Measurements from ENCODE around the gene SYNGR3. TPM values are rescaled to one million over a fixed set of nuclear protein-coding genes. Genes with fewer than 3 reads are reported as not detected.

The SYNGR3 gene
- total RNA-seq, 1 experiment from 2014 or later: 15.2 TPM

- POLR2A ChIA-PET: interaction anchor here (0.6 kb wide), 1 partner anchor 148 kb away, joined by 4 read pairs; no protein-coding TSS in a partner anchor
- Histone ChIP-seq H3K4me1 (ENCODE audit: control insufficient read depth, insufficient read depth, low read length) (peaks cover 57% of the 10 kb centered on the region), H3K27me3 (ENCODE audit: control insufficient read depth, insufficient read depth, low read length) (no peaks in the 10 kb centered on the region), H3K4me3 (ENCODE audit: low read depth in 2 of 2, low read length in 2 of 2) (peak within 1 kb of the TSS; percentile 54 to 59), H3K36me3 (ENCODE audit: control insufficient read depth, insufficient read depth, low read length) (no peaks in the 10 kb centered on the region), H3K9me3 (ENCODE audit: control insufficient read depth, insufficient read depth, low read depth, low read length) (no peaks in the 10 kb centered on the region), H3K27ac (ENCODE audit: low read length) (peak within 1 kb of the TSS; percentile 77)
- no peak for DNase-seq (ENCODE audit: low read depth, low spot score)
- TF ChIP-seq SIN3A (IDR thresholded peaks at IDR 0.05; ENCODE audit: borderline replicate concordance, insufficient read depth, low read depth, low read length) (no peak), POLR2AphosphoS5 (IDR thresholded peaks at IDR 0.05; ENCODE audit: low read depth, low read length) (no peak), CTCF (IDR thresholded peaks at IDR 0.05) (no peak), REST (IDR thresholded peaks at IDR 0.05; ENCODE audit: insufficient read depth in 1 of 2, low read depth in 2 of 2, low read length in 1 of 2) (no peak), TCF7L2 (IDR thresholded peaks at IDR 0.05; ENCODE audit: low read depth, low read length) (no peak)
- intact Hi-C loops (cut with micrococcal nuclease; ENCODE audit: unreplicated experiment): loop anchor here (10.0 kb wide), 1 partner anchor 118 kb away; the partner anchor contains the start of gene RAB26
- no TSS peak for BruUV-seq (replicated peaks)
- CTCF ChIA-PET: interaction anchor here (0.6 kb wide), 1 partner anchor 30 kb away, joined by 6 read pairs; no protein-coding TSS in a partner anchor
- in situ Hi-C loops (cut with HindIII; ENCODE audit: low pct_unique_long_range_greater_than_20kb, low sequenced_read_pairs): no loop called here
- ATAC-seq: peak; percentile 43
Measured at GRCh38 chr16:2026461-2027023, 36.8 kb downstream of the SYNGR3 start, which contains the start of gene NHERF2. Gene NHERF2 (plus strand): TSS chr16:2026902. CDS start chr16:2027006, 104 bp downstream.

- CTCF ChIA-PET: interaction anchor here (0.6 kb wide), 1 partner anchor 29 kb away, joined by 6 read pairs; no protein-coding TSS in a partner anchor
- intact Hi-C loops (cut with micrococcal nuclease; ENCODE audit: unreplicated experiment) (loop anchor here (10.0 kb wide), 1 partner anchor 117 kb away; the partner anchor contains the start of gene RAB26), in situ Hi-C loops (cut with HindIII; ENCODE audit: low pct_unique_long_range_greater_than_20kb, low sequenced_read_pairs) (no loop called here)
- no peaks in the 10 kb centered on the region for H3K9me3 ChIP-seq (ENCODE audit: control insufficient read depth, insufficient read depth, low read depth, low read length)
- H3K4me1 ChIP-seq (ENCODE audit: control insufficient read depth, insufficient read depth, low read length): peaks cover 62% of the 10 kb centered on the region
- H3K27me3 ChIP-seq (ENCODE audit: control insufficient read depth, insufficient read depth, low read length): no peaks in the 10 kb centered on the region
- H3K4me3 ChIP-seq (ENCODE audit: low read depth in 2 of 2, low read length in 2 of 2): peak overlapping the region; percentile 54 to 59
- ATAC-seq: peak; percentile 13
- peak overlapping the region; percentile 76 for H3K27ac ChIP-seq (ENCODE audit: low read length)
- POLR2A ChIA-PET: interaction anchor here (0.6 kb wide), 1 partner anchor 149 kb away, joined by 4 read pairs; no protein-coding TSS in a partner anchor
- TF ChIP-seq POLR2AphosphoS5 (IDR thresholded peaks at IDR 0.05; ENCODE audit: low read depth, low read length) (no peak), CTCF (IDR thresholded peaks at IDR 0.05) (no peak; the same call in 1 of the 2 replicates), SIN3A (IDR thresholded peaks at IDR 0.05; ENCODE audit: borderline replicate concordance, insufficient read depth, low read depth, low read length) (no peak), REST (IDR thresholded peaks at IDR 0.05; ENCODE audit: insufficient read depth in 1 of 2, low read depth in 2 of 2, low read length in 1 of 2) (no peak), TCF7L2 (IDR thresholded peaks at IDR 0.05; ENCODE audit: low read depth, low read length) (no peak)
- no TSS peak for BruUV-seq (replicated peaks)
- no peaks in the 10 kb centered on the region for H3K36me3 ChIP-seq (ENCODE audit: control insufficient read depth, insufficient read depth, low read length)
- DNase-seq (ENCODE audit: low read depth, low spot score): no peak
Measured at GRCh38 chr16:2027024-2028010, 37.5 kb downstream of the SYNGR3 start.
